ENCODE results near the gene C16orf74.
A peak's percentile ranks its signal among the peaks of the same experiment; 100 is the strongest.

C16orf74 gene

GRCh38 chr16:85774136-85774535, 23.2 kb upstream of the C16orf74 start:
- DNase-seq, result no peak

- DNase-seq, result no peak
Observed at GRCh38 chr16:85773044-85773443, 22.1 kb upstream of the C16orf74 start.

- DNase-seq, result no peak
Observed at GRCh38 chr16:85770741-85771140, 19.8 kb upstream of the C16orf74 start.

GRCh38 chr16:85768199-85768598, 17.3 kb upstream of the C16orf74 start:
- no peak for DNase-seq

- DNase-seq, result no peak
Observed at GRCh38 chr16:85767531-85767930, 16.6 kb upstream of the C16orf74 start.

GRCh38 chr16:85765767-85766166, 14.9 kb upstream of the C16orf74 start:
- no peak for DNase-seq

GRCh38 chr16:85765211-85765610, 14.3 kb upstream of the C16orf74 start:
- DNase-seq, result no peak

- no peak for DNase-seq
Observed at GRCh38 chr16:85763616-85764015, 12.7 kb upstream of the C16orf74 start.

- DNase-seq, result no peak
Observed at GRCh38 chr16:85762970-85763369, 12.1 kb upstream of the C16orf74 start.

GRCh38 chr16:85761861-85762260, 11.0 kb upstream of the C16orf74 start:
- no peak for DNase-seq

- DNase-seq, result peak; percentile 32
Observed at GRCh38 chr16:85759631-85760419, 8.9 kb upstream of the C16orf74 start.

GRCh38 chr16:85759136-85759535, 8.2 kb upstream of the C16orf74 start:
- no peak for DNase-seq

GRCh38 chr16:85757341-85757822, 6.5 kb upstream of the C16orf74 start:
- no peak for DNase-seq

GRCh38 chr16:85755929-85756768, 5.3 kb upstream of the C16orf74 start:
- no peak for DNase-seq

GRCh38 chr16:85754413-85754812, 3.5 kb upstream of the C16orf74 start:
- DNase-seq, result no peak

GRCh38 chr16:85753976-85754375, 3.1 kb upstream of the C16orf74 start:
- no peak for DNase-seq

GRCh38 chr16:85753559-85753958, 2.7 kb upstream of the C16orf74 start:
- no peak for DNase-seq

- no peak for DNase-seq
Observed at GRCh38 chr16:85752511-85753420, 1.9 kb upstream of the C16orf74 start.

GRCh38 chr16:85751698-85752501, 1.0 kb upstream of the C16orf74 start:
- no peak for DNase-seq

GRCh38 chr16:85750146-85750826, 610 bp downstream of the C16orf74 start:
- DNase-seq, result peak; percentile 36

- no peak for DNase-seq
Observed at GRCh38 chr16:85749771-85750145, 1.1 kb downstream of the C16orf74 start.

Measured in activated CD8-positive, alpha-beta memory T cell treated with anti-CD3 and anti-CD28 coated beads, Interleukin-2, amount 50 U/mL, for 4 hours (primary cell).